Activated naive CD4-positive, alpha-beta T cell treated with anti-CD3 and anti-CD28 coated beads, Interleukin-2, amount 50 U/mL, for 24 hours (primary cell): ENCODE results near the gene SLC39A11.
"Not testable (repeated sequence)": the region's sequence is repeated elsewhere in the genome, so short reads cannot be mapped to it uniquely, and the experiment has no call there.

Experiments
- H3K27ac Mint-ChIP-seq: one replicate; pipeline ENCODE4 v1.8.0; 2021; ENCODE audit warnings: mild to moderate bottlenecking, mixed read lengths
- H3K27me3 Mint-ChIP-seq: one replicate; pipeline ENCODE4 v1.8.0; 2021; ENCODE audit warnings: mixed read lengths
- H3K36me3 Mint-ChIP-seq: one replicate; pipeline ENCODE4 v1.8.0; 2021; ENCODE audit warnings: mixed read lengths
- H3K4me1 Mint-ChIP-seq: one replicate; pipeline ENCODE4 v1.8.0; 2021; ENCODE audit warnings: mixed read lengths
- H3K4me3 Mint-ChIP-seq: one replicate; pipeline ENCODE4 v1.8.0; 2021; ENCODE audit warnings: mild to moderate bottlenecking, mixed read lengths
- H3K9me3 Mint-ChIP-seq: one replicate; pipeline ENCODE4 v1.8.0; 2021; ENCODE audit warnings: mixed read lengths

SLC39A11 gene

GRCh38 chr17:72952641-72953315 is 139.7 kb downstream of the SLC39A11 start:
- peaks cover 2% of the 10 kb centered on the region for H3K36me3 Mint-ChIP-seq
- H3K27me3 Mint-ChIP-seq = no peaks in the 10 kb centered on the region
- no peaks in the 10 kb centered on the region for H3K9me3 Mint-ChIP-seq
- H3K4me3 Mint-ChIP-seq = no peak overlapping the region
- no peak overlapping the region for H3K27ac Mint-ChIP-seq
- H3K4me1 Mint-ChIP-seq = peaks cover 3% of the 10 kb centered on the region

GRCh38 chr17:72952220-72952619 is 140.3 kb downstream of the SLC39A11 start:
- no peaks in the 10 kb centered on the region for H3K9me3 Mint-ChIP-seq
- no peaks in the 10 kb centered on the region for H3K27me3 Mint-ChIP-seq
- no peak overlapping the region for H3K4me3 Mint-ChIP-seq
- no peak overlapping the region for H3K27ac Mint-ChIP-seq
- H3K36me3 Mint-ChIP-seq = peaks cover 3% of the 10 kb centered on the region
- H3K4me1 Mint-ChIP-seq = peaks cover 3% of the 10 kb centered on the region

DNA sequence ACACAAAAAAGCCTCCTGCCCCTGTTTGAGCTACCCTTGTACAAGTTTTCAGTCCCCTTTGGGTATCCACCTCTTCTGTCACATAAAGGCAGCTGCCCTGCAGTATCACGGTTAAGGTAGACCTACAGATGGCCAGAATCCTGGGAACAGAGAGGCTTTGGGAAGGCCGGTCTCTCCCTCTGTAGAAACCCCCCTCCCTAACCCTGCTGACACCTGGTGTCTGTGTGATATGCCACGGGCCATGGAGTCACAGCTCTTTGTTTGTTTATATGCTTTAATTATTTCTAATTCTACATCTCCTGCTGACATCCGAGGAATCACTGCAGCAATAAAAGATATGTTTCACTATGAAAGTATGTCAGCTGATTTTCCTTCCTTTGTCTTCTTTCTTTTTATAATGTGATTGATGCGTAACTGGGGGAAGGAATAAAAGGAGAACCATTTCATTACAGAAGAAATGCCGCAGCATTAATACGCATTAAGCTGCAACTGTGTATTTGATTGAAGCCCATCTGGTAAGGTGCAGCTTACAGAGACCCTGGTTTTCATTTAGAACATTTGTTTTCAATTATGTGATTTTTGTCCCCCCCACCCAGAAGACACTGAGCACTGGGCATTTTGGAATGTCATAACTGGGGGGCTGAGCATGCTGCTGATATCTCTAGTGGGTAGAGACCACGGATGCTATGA is 142.1 kb downstream of the SLC39A11 start:
- H3K4me1 Mint-ChIP-seq = no peaks in the 10 kb centered on the region
- peaks cover 11% of the 10 kb centered on the region for H3K36me3 Mint-ChIP-seq
- no peak overlapping the region for H3K4me3 Mint-ChIP-seq
- no peak overlapping the region for H3K27ac Mint-ChIP-seq
- H3K27me3 Mint-ChIP-seq = no peaks in the 10 kb centered on the region
- H3K9me3 Mint-ChIP-seq = no peaks in the 10 kb centered on the region

- H3K36me3 Mint-ChIP-seq = peaks cover 13% of the 10 kb centered on the region
- no peak overlapping the region for H3K27ac Mint-ChIP-seq
- H3K4me3 Mint-ChIP-seq = no peak overlapping the region
- H3K27me3 Mint-ChIP-seq = no peaks in the 10 kb centered on the region
- no peaks in the 10 kb centered on the region for H3K9me3 Mint-ChIP-seq
- H3K4me1 Mint-ChIP-seq = no peaks in the 10 kb centered on the region
Observed at GRCh38 chr17:72948115-72948514, 144.4 kb downstream of the SLC39A11 start.

GRCh38 chr17:72947475-72947874 is 145.0 kb downstream of the SLC39A11 start:
- Mint-ChIP-seq H3K27me3 (no peaks in the 10 kb centered on the region), H3K4me3 (no peak overlapping the region), H3K36me3 (peaks cover 13% of the 10 kb centered on the region), H3K27ac (no peak overlapping the region), H3K4me1 (no peaks in the 10 kb centered on the region), H3K9me3 (no peaks in the 10 kb centered on the region)

DNA sequence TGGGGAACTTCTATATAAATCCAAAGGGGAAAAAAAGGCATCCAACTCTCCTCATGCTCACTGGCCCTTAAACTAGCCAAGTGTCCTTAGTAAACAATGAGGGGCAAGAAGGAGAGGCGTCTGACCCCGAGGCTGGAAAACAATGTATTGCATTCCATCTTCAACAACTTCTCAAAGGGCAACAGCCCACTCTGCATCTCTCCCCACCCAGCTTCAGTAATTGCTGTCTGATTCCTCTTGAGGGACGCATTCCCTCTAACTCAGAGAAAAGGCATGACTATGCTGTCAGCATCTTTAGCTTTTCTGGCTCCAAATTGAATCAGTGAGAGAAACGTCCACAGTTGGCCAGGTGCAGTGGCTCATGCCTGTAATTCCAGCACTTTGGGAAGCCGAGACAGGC is 145.8 kb downstream of the SLC39A11 start:
- Mint-ChIP-seq H3K27ac (no peak overlapping the region), H3K9me3 (no peaks in the 10 kb centered on the region), H3K27me3 (no peaks in the 10 kb centered on the region), H3K36me3 (peaks cover 13% of the 10 kb centered on the region), H3K4me3 (no peak overlapping the region), H3K4me1 (no peaks in the 10 kb centered on the region)

GRCh38 chr17:72946156-72946555 is 146.3 kb downstream of the SLC39A11 start:
- Mint-ChIP-seq H3K4me1 (no peaks in the 10 kb centered on the region), H3K27me3 (no peaks in the 10 kb centered on the region), H3K36me3 (peaks cover 13% of the 10 kb centered on the region), H3K9me3 (no peaks in the 10 kb centered on the region), H3K27ac (no peak overlapping the region), H3K4me3 (no peak overlapping the region)

GRCh38 chr17:72945473-72945872 is 147.0 kb downstream of the SLC39A11 start:
- no peak overlapping the region for H3K4me3 Mint-ChIP-seq
- H3K4me1 Mint-ChIP-seq = no peaks in the 10 kb centered on the region
- peaks cover 13% of the 10 kb centered on the region for H3K36me3 Mint-ChIP-seq
- H3K9me3 Mint-ChIP-seq = no peaks in the 10 kb centered on the region
- H3K27me3 Mint-ChIP-seq = no peaks in the 10 kb centered on the region
- no peak overlapping the region for H3K27ac Mint-ChIP-seq

GRCh38 chr17:72943826-72944689 is 148.4 kb downstream of the SLC39A11 start:
- Mint-ChIP-seq H3K4me3 (no peak overlapping the region), H3K27me3 (no peaks in the 10 kb centered on the region), H3K27ac (no peak overlapping the region), H3K9me3 (no peaks in the 10 kb centered on the region), H3K36me3 (peaks cover 14% of the 10 kb centered on the region), H3K4me1 (no peaks in the 10 kb centered on the region)

DNA sequence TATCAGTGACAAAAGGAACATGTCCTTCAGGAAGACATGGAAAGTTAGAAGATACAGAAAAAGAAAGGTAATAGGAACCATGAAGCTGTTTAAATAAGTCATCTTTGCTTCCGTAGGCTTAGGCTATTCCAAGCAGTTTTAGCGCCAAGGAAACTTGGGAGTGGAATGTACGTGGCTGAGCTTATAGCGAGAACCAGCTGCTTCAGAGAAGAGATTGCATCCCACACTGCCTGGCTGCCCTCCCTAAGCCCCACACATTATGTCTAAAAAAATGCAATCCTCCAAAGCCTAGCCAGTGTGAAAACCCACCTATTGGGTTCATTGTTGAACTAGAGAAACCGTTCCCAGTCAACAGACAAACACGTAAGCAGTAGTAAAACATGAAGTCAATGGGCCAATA is 149.9 kb downstream of the SLC39A11 start:
- Mint-ChIP-seq H3K27me3 (no peaks in the 10 kb centered on the region), H3K9me3 (no peaks in the 10 kb centered on the region), H3K4me3 (no peak overlapping the region), H3K27ac (no peak overlapping the region), H3K36me3 (peaks cover 14% of the 10 kb centered on the region), H3K4me1 (no peaks in the 10 kb centered on the region)

DNA sequence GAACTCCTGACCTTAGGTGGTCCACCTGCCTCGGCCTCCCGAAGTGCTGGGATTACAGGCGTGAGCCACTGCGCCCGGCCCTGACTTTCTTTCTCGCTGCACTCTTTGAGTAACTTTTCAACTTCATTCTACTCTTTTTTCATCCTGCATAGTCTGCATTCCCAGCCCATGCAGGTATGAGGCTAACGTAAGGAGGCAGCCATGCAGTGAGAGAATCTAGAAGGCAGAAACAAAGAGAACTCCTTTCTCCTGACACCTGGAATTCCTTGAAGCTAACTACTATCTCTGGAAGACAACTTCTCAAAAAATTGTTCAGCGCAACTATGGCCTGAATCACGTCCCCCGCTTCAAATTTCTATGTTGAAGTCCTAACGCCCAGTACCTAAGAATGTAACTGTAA is 152.0 kb downstream of the SLC39A11 start:
- Mint-ChIP-seq H3K4me1 (no peaks in the 10 kb centered on the region), H3K27ac (no peak overlapping the region), H3K27me3 (no peaks in the 10 kb centered on the region), H3K4me3 (no peak overlapping the region), H3K9me3 (no peaks in the 10 kb centered on the region), H3K36me3 (peaks cover 7% of the 10 kb centered on the region)

DNA sequence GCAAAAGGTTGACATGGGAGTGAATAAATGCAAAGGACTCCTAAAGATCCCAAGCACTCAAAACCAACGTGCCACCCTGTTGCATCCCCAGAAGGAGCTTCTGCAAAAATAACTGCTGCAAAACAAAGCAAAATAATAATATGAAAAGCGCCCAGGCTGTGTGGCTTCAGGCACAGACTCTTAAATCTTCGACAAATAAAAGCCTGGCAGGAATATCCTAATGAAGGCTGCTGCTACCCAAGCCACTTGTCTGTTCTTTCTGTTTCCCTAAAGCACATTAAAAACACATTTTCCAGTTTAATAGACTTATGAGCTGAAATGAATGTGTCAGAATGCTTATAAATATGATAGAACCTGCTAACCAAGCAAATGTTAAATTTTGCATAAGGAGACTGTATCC is 154.0 kb downstream of the SLC39A11 start:
- no peaks in the 10 kb centered on the region for H3K4me1 Mint-ChIP-seq
- peaks cover 8% of the 10 kb centered on the region for H3K36me3 Mint-ChIP-seq
- H3K9me3 Mint-ChIP-seq = no peaks in the 10 kb centered on the region
- H3K27me3 Mint-ChIP-seq = no peaks in the 10 kb centered on the region
- no peak overlapping the region for H3K4me3 Mint-ChIP-seq
- no peak overlapping the region for H3K27ac Mint-ChIP-seq

DNA sequence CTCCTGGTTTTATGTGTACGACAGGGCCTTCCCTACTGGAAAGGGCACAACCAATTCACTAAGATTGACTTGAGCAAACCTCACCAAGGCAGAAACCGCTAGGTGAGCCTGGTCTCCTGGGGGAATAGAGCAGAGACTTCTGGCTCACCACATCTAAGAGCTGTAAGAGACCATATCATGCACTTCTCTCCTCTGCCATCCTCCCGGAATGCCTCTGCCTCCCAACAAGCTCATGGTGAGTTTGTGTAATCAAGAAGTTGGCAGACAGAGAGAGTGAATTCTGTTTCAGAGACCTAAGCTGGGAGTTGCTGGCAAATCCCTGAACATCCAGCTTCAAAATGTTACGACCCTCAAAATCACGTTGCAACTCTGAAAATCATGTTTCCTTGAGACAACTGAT is 154.8 kb downstream of the SLC39A11 start:
- H3K27ac Mint-ChIP-seq = no peak overlapping the region
- no peaks in the 10 kb centered on the region for H3K9me3 Mint-ChIP-seq
- peaks cover 8% of the 10 kb centered on the region for H3K36me3 Mint-ChIP-seq
- H3K4me3 Mint-ChIP-seq = no peak overlapping the region
- peaks cover 3% of the 10 kb centered on the region for H3K4me1 Mint-ChIP-seq
- H3K27me3 Mint-ChIP-seq = no peaks in the 10 kb centered on the region

GRCh38 chr17:72937254-72937653 is 155.2 kb downstream of the SLC39A11 start:
- not testable (repeated sequence) for H3K27me3 Mint-ChIP-seq, H3K4me1 Mint-ChIP-seq, H3K27ac Mint-ChIP-seq, H3K36me3 Mint-ChIP-seq, H3K9me3 Mint-ChIP-seq, H3K4me3 Mint-ChIP-seq

DNA sequence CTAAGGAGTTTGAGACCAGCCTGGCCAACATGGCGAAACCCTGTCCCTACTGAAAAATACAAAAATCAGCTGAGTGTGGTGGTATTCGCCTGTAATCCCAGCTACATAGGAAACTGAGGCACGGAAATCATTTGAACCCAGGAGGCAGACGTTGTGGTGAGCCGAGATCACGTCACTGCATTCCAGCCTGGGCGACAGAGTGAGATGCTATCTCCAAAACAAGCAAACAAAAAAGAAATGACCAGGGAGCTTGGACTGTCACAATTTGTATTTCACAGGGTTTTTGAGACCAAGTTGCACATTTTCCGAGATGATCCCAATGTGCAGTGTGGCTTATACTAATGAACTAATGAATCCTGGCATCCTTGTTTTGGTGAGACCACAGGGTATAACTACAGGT is 156.5 kb downstream of the SLC39A11 start:
- Mint-ChIP-seq H3K36me3 (peaks cover 8% of the 10 kb centered on the region), H3K27me3 (no peaks in the 10 kb centered on the region), H3K4me1 (peaks cover 19% of the 10 kb centered on the region), H3K27ac (no peak overlapping the region), H3K9me3 (no peaks in the 10 kb centered on the region), H3K4me3 (no peak overlapping the region)

GRCh38 chr17:72934927-72935326 is 157.6 kb downstream of the SLC39A11 start:
- H3K4me1 Mint-ChIP-seq = peaks cover 23% of the 10 kb centered on the region
- H3K36me3 Mint-ChIP-seq = peaks cover 7% of the 10 kb centered on the region
- no peak overlapping the region for H3K27ac Mint-ChIP-seq
- no peaks in the 10 kb centered on the region for H3K9me3 Mint-ChIP-seq
- H3K4me3 Mint-ChIP-seq = no peak overlapping the region
- no peaks in the 10 kb centered on the region for H3K27me3 Mint-ChIP-seq
